Embryonic facial prominence (tissue), 1 donor: ENCODE results near the gene B3GALNT2.

Experiments
- DNase-seq: peaks from one replicate; pipeline ENCODE4 v3.0.0-alpha.2; 2016; ENCODE audit errors: extremely low spot score

The B3GALNT2 gene

DNA sequence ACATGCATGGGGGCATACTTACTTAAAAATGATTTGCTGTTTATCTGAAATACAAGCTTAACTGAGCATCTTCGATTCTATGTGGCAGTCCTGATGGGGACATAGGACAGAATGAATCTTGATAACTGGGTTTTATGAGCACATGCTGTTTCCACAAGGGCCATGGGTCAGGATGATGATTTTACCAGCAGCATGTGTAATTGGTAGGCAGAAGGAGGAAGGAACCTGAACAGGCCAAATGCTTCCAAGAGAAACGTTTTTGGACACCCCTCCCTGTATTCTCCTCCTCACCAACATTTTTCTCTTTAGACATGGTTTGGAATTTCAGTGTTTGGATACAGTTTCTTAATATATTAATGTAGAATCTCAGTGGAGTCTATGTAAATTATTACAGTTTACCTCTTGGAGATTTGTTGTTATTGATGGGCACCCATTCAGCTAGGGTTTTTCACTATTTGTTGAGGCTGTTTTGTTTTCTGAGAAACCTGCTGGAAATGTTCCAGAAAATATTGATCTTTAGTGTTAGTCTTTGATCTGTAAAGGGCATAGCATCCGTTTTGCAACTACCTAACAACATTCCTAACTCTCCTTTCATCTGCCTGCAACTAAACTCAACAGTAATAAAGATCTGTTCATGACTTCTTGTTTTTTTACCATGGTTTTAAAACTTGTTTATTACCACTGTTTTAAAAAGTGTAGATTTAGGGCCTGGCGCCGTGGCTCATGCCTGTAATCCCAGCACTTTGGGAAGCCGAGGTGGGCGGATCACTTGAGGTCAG is 95.0 kb downstream of the B3GALNT2 start:
- no peak for DNase-seq

DNA sequence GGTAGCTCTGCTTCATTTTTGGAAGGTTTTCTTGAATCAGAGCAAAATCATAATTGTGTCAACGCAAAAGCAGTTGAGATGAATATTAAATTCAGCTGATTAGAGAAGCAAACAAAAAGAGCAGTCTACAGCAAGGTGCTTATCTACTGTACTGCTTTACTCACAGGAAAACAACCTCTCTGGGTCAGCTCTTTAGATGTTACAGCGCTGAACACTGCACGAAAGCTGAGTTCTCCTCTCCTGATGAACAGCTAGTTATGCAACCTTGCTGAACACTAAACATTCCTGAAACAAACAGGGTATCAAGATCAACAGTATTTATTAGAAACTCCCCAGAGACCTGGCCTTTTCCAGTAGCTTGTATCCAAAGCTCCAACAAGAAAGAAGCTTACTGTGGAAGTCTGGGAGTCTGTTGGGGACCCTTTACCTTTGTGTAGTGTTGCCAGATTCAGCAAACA is 95.7 kb downstream of the B3GALNT2 start:
- DNase-seq, result no peak

DNA sequence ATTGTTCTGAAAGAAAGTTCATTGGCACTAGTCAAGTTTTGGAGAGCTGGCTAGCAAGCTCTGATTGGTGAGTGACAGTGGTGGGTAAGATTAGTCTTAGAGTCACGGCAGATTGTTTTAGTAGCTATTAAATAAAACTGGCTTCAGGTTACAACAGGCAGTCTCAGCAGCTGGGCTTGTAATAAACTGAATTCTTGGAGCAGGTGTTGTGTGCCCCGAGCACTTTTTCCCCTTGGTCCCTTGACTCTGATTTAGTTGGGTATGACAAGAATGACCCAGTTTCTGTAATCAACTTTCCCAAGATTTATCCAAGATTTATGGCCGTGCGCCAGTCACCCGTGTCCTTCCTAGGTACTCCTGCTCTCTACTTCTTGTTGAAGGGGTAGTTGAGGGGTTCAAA is 96.8 kb downstream of the B3GALNT2 start:
- no peak for DNase-seq

DNA sequence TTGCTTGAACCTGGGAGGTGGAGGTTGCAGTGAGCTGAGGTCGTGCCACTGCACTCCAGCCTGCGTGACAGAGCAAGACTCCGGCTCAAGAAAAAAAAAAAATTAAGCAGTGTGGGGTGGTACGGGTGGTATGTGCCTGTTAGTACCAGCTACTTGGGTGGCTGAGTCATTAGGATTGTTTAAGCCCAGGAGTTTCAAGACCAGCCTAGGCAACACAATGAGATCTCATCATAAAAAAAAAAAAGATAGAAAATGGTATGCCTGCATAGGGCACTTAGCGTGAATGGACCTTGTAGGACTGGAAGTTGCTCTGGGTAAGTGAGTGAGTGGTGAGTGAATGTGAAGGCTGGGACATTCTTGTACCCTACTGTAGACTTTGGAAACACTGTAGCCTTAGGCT is 100.1 kb downstream of the B3GALNT2 start:
- no peak for DNase-seq

DNA sequence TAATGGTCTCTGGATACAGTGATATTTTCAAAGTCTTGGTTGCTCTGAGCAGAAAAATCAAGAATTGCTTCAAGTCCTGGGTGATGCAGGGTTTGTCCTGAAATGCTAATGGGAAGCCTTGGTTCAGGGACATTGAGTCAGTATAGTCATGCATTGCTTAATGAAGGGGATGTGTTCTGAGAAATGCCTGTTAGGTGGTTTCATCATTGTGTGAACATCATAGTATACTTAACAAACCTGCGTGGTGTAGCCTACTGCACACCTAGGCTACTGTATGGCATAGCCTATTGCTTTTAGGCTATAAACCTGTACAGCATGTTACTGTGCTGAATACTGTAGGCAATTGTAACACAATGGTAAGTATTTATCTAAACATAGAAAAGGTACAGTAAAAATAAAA is 100.7 kb downstream of the B3GALNT2 start:
- DNase-seq, result no peak

DNA sequence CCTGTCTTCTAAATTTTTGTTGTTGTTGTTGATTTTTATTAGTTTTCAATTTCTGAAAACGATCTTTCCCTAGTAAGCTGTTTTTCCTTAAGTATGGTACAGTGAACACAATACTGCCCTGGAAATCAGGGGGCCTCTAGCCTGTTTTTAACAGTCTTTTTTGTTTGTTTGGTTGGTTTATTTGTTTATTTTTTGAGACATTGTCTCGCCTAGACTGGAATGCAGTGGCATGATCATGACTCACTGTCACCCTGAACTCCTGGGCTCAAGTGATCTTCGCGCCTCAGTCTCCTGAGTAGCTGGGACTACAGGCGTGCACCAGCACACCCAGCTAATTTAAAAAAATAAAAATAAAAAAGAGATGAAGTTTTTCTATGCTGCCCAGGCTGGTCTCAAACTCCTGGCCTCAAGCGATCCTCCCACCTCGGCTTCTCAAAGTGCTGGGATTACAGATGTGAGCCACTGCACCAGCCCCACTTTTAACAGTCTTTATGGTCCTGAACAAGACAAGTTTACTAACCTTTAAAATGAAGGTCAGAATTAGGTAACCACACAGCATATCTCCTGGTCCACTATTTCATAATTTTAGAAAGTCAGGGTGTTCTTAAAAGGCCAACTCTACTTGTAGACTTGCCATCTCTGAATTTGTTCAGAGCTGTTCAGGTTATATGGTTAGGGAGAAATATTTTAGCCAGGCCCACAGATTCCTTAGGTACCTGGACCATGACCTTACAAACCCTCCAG is 101.6 kb downstream of the B3GALNT2 start:
- DNase-seq, result no peak

DNA sequence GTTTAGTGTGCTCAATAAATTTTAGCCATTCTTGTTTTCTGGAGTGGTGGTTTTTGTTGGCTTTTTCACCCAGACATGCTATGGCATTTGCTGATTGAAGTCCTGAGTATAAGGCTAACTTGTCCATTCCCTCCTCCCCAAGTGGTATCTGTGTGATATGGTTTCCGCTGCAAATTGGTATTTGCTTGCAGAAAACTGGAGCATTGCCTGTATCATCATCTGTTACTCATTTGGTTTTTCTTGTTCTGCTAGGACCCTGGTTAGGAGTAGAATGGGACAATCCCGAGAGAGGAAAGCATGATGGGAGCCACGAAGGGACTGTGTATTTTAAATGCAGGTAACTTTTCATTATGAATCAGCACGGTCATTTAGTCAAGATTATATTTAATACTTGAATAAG is 103.0 kb downstream of the B3GALNT2 start:
- DNase-seq, result no peak
